HG03135 (cell line): ENCODE results near the gene RANBP9.

Experiments
- ATAC-seq: cut with Tn5 transposase; IDR thresholded peaks from one replicate; pipeline ENCODE4 v1.9.1; 2021; ENCODE audit warnings: mild to moderate bottlenecking, moderate library complexity; ENCODE audit not compliant: unreplicated experiment

Gene RANBP9

GRCh38 chr6:13711733-13712598 is at the start of gene RANBP9:
Gene RANBP9 (minus strand): TSS chr6:13711835. CDS start chr6:13711505, 330 bp downstream.
- ATAC-seq = peak; percentile 74

- no peak for ATAC-seq
Measured at GRCh38 chr6:13760307-13761304, 49.0 kb upstream of the RANBP9 start.

GRCh38 chr6:13759025-13759424 is 47.4 kb upstream of the RANBP9 start:
- no peak for ATAC-seq

GRCh38 chr6:13754644-13755043 is 43.0 kb upstream of the RANBP9 start:
- no peak for ATAC-seq

- ATAC-seq = no peak
Measured at GRCh38 chr6:13743736-13744127, 32.1 kb upstream of the RANBP9 start.

GRCh38 chr6:13742961-13743735 is 31.5 kb upstream of the RANBP9 start:
- ATAC-seq = no peak

- ATAC-seq = no peak
Measured at GRCh38 chr6:13741365-13741764, 29.7 kb upstream of the RANBP9 start.

- no peak for ATAC-seq
Measured at GRCh38 chr6:13735031-13735430, 23.4 kb upstream of the RANBP9 start.

GRCh38 chr6:13733178-13733887 is 21.7 kb upstream of the RANBP9 start:
- ATAC-seq = no peak

- no peak for ATAC-seq
Measured at GRCh38 chr6:13730704-13731103, 19.1 kb upstream of the RANBP9 start.

- ATAC-seq = no peak
Measured at GRCh38 chr6:13729891-13730290, 18.3 kb upstream of the RANBP9 start.

GRCh38 chr6:13725570-13725969 is 13.9 kb upstream of the RANBP9 start:
- no peak for ATAC-seq

GRCh38 chr6:13725052-13725451 is 13.4 kb upstream of the RANBP9 start:
- no peak for ATAC-seq

- ATAC-seq = no peak
Measured at GRCh38 chr6:13724182-13724581, 12.5 kb upstream of the RANBP9 start.

GRCh38 chr6:13722880-13723279 is 11.2 kb upstream of the RANBP9 start:
- ATAC-seq = no peak

- ATAC-seq = no peak
Measured at GRCh38 chr6:13718123-13718458, 6.5 kb upstream of the RANBP9 start.

GRCh38 chr6:13716955-13717295 is 5.3 kb upstream of the RANBP9 start:
- ATAC-seq = no peak

- no peak for ATAC-seq
Measured at GRCh38 chr6:13716225-13716954, 4.8 kb upstream of the RANBP9 start.

GRCh38 chr6:13715444-13715883 is 3.8 kb upstream of the RANBP9 start:
- ATAC-seq = no peak

GRCh38 chr6:13712599-13712898 is 914 bp upstream of the RANBP9 start:
- no peak for ATAC-seq
